Glomerular visceral epithelial cell (primary cell): ENCODE results near the gene CLIC5.

Source experiments
- DNase-seq: peaks from one replicate; pipeline ENCODE4 v3.0.0-alpha.2; 2016; ENCODE audit errors: extremely low spot score

The CLIC5 gene

DNA sequence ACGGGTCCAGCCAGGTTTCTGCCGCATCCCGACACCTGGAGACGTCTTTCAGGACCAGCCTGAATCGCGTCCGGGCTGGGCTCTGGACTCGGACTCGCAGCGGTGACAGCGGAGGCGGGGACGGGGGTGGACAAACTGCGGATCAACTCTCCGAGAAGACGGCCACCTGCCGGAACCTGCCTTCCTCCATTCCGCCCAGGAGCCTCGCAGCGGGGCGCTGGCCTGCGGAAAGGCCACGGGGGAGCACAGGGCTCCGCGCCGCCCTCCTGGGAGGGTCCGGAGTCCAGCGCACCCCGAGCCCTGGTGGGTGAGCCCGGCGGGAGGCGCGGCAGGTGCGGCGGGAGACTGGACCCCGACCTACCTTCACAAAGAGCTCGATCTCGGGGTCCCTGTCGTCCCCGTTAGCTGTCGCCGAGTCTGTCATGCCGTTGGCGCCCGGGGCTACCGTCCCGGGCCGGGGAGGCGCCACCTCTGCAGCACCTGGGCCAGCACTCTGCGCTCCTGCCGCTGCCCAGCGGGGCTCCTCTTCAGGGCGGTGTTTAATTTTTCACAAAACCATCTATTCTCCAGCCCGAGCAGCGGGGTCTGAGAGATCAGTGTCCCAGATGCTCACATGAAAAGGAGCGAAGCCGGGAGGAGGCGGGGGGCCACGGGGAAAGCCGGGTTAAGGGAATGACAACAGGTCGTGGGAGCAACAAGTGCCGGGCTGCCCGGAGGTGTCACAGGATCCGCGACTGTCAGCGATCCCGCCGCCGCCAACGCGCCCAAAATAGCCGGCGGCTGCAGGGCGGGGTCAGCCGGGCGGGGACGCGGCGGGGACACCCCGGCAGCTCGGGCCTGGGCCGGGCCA is at the start of gene CLIC5:
Gene CLIC5, minus strand, starts transcription at position 742 of the 850 bp plus-strand sequence. Its CDS starts 318 bp downstream, at position 424.
- no peak for DNase-seq

DNA sequence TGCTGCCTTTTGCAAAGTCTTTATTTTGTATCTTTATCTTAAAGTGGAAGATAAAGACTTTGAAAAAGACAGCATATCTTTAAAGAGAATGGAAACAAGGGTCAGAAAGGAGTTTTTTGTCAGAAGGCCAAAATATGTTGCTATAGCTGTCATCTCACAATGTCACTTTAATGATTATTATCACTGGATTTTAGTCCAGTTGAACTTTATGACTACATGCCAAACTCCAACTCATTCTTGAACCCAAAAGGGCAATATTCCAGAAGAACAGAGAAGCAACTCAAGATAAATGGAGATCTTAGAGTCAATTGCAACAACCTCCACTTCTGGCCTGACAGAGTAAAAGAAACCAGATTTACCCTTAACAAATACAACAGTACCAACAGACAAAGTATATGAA is 47.3 kb upstream of the CLIC5 start:
- DNase-seq = no peak

DNA sequence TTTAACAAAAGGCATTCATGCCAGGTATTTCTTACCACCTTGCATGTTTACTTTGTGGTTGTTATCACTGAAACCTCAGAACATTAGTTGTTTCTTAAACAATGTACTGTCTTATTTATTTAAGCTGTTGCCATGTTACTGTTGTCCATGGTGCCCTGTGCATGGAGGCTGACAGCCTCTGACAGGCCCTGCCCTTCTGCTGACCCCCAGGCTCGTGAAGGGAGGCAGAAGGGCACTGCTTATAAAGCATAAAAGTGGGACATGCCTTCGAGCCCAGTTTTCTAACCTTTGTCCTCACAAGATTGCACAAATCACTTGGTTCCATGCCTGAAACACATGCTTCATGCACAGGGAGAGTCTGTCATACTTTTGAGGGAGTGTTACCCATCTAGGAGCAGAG is 46.7 kb upstream of the CLIC5 start:
- DNase-seq = no peak

DNA sequence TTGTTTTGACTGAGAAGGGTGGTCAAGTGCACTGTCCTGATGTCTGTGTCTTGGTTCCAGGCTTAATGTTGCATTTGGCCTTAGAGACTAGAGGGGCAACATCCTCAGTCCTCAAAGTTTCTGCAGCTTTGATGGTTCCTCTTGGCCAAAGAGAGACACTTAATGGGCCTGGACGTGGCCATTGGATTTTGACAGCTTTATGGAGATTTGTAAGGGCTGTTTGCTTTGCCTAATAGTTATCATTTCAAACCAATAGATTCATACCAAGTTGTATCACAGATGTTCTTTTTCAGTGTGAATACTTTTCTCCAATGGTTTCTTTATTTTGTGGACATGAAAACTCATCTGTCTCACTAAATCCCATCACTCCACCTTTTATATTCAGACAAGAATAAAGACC is 45.8 kb upstream of the CLIC5 start:
- no peak for DNase-seq

DNA sequence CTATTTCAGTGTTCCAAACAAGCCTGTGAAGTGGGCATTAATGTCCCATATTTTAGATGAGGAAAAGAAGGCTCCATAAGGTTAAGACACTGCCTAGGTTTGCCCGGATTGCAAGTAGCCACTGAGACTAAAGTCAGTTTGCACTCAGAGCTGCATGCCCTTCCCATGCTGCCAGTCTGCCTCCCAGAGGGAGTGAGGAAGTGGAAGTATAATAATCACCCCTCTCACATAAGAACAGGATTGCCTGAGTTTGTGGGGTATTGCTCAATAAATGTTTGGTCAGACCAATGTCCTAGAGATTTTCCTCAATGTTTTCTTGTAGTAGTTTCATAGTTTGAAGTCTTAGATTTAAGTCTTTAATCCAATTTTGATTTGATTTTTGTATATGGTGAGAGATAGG is 43.9 kb upstream of the CLIC5 start:
- no peak for DNase-seq

DNA sequence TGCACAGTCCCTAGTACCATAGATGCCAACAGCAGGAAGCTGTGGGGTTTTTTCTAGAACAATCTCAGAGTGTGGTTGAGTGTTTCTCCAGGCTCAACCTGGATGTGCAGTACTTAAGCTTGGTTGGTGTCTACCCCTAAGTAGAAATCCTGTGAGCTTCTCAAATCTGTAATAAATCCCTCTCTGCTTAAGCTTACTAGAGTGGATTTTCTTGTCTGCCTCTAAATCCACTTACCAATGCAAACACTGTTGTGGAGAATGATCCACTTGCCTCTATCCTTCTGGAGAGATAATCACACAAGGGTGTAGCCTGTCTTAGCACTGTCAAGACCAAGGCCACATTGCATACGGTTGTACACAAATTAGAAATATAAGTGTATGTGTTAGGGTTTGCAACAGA is 43.3 kb upstream of the CLIC5 start:
- no peak for DNase-seq

DNA sequence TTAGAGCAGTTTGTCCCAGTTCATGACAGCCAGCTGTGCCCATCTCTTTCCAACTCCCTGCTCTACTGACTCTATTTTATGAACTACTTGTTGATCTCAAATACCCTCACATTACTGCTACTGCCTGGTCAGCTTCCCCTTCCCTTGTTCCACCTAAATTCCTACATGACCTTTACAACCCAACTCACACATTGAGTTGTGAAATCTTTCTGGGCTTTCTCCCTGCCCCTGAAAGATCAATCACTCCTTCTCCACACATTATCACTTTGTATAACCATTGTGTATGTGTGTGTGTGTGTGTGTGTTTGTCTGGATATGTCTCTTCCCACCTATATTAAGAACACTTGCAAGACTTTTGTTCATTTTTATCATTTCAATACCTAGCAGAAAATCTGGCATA is 42.1 kb upstream of the CLIC5 start:
- DNase-seq = no peak

DNA sequence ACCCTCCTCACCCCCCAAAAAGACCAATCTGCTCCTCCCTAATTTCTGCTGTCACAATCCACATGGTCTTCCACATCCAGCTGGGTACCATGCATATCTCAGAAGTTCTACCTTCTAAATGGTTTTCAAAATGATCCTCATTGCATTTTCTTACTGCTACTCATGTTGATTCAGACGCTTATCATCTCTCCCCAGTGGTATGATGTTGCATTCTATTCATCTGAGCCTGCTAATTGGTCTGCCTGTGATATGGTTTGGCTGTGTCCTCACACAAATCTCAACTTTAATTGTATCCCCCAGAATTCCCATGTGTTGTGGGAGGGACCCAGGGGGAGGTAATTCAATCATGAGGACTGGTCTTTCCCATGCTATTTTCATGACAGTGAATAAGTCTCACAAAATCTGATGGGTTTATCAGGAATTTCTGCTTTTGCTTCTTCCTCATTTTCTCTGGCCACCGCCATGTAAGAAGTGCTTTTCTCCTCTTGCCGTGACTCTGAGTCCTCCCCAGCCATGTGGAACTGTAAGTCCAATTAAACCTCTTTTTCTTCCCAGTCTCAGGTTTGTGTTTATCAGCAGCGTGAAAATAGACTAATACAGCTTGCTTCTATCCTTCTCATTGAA is 41.4 kb upstream of the CLIC5 start:
- no peak for DNase-seq

DNA sequence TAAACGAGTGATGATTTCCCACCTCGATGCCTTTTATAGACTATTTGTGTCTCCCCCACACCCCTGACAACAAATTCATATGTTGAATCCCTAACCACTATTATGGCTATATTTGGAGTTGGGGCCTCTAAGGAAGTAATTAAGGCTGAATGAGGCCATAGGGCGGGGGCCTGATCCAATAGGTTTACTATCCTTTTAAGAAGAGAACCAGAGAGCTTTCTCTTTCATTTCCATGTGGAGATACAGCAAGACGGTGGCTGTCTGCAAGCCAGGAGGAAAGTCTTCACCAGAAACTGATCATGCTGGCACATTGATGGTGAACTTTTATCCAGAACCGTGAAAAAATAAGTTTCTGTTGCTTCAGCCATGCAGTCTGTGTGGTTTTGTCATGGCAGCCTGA is 38.9 kb upstream of the CLIC5 start:
- no peak for DNase-seq

DNA sequence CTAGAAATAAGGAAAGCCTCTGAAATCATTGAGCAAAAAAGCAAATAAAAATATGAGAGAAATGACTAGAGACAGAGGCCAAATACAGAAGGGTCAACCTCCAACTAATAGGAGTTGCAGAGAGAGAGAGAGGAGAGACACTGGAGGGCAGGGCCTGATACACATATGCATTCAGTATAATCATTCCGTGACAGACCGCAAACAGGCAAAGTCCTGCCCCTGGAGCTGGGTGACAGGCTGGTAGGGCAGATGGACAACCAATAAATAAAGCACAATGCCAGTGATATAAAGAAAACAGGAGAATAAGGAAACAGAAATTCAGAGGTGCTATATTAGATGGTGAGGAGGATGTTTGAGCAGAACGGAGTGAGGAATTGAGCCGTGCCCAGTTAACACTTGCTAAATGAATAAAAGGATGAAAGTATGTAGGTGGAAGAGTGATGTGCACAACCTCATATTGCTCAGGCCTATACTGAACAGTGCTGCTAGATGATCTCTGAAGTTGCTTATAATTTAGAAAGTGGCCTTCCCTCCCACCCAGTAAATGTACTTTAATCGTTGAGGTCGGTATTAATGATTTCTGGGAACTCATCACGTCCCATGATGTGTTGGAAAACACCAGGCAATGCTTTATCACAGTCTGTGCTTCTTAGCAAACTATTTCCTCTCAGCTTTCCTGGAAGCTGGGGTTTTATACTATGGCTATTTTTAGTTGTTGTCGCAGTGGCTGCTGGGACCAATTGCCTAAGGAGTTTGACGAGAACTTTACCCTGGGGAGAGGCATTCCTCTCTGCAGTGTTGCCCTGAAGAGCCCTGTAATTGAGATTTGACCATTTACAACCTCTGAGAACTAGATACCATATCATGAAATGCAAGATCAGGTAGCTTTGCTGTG is 37.6 kb upstream of the CLIC5 start:
- DNase-seq = no peak

DNA sequence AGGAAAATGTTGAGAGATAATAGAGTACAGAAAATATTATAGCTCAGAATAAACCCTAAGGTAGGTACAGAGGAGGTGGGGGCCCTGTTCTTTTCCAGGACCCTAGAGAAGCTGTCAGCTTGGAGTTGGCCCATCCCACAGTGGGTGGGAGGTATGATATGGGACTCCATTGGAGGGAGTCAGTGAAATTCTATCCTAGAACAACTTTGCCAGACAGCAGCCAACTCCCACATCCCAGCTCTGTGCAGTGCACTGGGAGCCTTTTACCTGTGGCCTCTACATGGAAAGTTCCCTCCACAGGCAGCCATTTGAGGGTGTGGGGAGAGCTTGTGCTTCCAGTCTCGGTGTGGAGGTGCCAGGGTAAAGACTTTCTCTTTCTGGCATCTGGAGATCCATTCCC is 36.8 kb upstream of the CLIC5 start:
- no peak for DNase-seq

DNA sequence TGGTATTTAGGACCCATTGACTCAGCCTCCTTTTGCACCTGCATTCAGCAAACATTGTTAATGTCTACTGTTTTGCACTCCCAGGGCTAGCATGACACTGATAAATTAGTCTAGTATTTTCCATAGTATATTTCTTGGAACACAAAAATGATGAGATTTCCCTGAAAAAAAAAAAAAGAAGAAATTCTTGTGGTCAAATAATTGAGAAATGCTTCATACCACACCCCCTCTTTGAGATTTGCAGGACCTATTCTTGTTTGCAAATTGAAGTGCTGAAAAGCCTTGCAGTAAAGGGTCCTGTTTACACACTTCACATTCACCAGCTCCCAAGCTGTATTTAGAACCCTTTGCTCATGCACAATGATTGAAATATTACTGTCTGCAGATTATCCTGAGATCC is 36.3 kb upstream of the CLIC5 start:
- no peak for DNase-seq

DNA sequence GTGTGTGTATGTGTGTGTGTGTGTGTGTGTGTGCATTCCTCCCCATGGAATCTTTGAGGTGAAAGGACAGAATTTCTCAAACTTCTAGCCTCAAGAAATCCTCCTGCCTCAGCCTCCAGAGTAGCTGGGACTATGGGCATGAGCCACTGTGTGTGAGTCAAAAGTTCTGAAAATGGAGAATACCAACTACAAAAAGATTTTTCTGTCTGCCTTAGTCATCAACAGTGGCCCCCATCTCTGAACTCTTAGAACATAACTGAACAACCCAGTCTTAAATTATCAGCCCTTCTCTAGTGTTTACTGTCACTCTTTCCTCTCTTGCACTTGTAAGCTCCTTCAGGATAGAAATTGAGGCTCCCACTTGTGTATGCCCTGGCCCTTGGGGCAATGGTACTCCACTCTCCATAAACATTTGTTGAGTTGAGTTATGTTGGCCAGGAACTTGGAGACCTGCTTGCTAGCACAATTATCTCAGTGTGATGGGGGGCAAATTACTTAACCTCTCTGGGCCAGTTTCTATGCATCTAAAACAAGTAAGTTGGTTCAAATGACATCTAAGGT is 35.3 kb upstream of the CLIC5 start:
- DNase-seq = no peak

DNA sequence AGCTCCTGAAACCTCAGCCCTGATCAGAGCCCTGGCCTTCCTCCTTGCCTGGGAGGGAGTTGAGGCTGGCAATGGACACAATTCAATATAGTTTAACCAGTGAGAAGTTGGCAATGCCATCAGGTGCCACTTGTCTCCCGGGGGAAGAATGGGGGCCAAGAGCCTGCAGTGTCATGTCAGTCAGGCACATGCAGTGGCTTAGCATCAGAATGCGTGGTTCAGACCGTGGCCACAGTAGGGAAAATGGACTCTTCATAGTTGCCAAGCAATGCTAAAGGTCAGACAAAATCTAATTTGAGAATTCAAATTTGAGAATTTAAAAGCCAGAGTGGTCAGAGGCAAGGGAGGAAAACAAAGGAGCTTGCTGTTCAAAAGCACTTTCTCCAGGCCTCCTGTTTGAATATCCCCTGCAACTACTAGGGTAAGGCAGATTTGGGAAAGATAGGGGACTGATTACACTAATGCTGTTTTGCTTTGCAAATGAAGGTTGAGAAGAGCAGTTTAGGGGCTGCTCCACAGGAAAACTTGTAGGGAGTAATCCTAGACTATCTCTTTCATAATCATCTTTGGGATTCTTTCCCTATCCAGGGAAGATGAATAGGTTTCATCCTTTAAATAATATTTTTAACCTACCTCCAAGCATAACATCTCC is 33.1 kb upstream of the CLIC5 start:
- DNase-seq = no peak

DNA sequence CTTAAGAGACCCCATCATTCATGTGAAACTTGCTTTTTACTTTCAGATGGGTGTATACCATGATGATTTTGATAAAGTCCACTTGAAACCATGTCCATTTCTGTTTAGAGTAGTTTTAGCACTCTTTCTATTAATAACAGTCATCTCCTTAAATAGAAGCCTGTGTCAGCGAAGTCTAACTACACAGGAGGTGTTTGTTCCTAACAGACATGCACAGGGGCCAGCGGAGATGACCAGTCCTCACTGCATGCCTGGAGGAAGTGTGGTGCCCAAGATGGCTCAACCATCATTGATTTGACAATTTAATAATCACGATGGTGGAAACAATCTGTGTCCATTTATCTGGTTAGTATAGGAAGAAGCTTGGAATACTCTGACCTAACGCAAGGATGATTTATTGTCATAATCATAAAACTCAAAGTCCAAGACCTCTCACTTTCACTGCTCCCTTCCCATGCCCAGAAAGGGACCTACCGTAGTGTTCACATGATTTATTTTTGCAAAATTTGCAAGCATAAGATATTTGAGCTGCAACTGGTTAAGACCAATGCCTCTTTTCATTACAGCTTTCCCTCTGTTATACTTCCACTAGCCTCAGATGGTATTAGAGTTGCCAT is 31.0 kb upstream of the CLIC5 start:
- DNase-seq = no peak

DNA sequence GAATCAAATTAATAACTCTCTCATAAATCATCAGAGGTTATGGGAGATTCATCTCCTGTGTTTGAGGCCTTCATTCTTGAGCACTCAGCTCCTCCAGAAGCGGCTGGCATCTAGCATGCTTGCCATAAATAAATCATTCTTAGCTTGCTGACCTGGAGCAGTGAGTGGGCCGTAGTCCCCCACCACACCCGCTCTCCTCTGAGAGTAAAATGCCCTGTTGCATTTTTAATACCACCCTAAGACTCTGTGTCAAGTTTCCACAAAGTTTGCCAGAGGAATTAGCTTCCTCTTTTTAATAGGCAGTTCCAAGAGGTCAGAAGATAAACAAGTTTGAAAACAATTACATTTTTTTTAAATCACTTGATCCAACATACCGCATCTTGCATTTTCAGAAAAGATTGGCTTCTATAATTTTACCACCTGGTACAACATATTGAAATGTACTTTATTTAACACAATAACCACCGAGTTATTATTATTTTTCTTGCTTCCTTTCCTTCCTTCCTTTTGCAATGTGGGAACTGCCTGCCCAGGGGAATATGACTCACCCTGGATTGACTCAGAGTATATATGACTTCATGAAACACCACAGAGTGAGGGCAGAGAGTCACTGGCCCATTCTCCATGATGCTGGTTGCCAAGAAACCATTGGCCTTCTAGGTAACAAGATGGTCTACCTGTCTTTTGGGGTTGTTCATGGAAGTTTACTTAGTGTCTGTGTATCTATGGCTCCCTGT is 29.4 kb upstream of the CLIC5 start:
- peak; percentile 76 for DNase-seq

DNA sequence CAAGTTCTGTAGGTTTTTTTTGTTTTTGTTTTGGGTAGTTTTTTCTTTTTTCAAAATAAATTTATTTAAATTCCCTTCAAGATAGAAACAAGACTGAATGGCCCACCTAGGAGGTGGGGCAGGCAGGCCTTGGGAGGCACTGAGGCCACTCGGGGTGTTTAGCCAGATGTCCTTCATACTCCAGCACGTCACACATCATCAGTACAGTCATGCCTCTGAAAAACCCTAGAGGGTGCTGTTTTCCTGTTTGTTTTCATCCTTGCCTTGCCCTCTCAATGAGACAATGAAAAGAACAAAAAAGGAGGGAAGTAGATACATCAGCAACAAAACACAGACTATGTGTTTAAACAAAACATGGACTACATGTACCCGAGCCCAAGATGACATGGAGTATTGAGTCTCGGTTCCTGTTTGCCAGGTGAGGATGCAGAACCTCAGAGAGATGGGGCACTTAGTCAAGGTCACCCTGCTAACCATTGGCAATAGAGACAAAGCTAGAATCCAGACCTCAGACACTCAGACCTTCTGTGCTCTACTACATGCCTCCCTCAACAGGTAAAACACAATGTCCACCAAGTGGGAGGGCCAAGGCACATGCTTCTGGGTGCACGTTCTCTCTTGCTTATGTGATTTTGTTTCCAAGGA is 26.8 kb upstream of the CLIC5 start:
- peak; percentile 34 for DNase-seq

DNA sequence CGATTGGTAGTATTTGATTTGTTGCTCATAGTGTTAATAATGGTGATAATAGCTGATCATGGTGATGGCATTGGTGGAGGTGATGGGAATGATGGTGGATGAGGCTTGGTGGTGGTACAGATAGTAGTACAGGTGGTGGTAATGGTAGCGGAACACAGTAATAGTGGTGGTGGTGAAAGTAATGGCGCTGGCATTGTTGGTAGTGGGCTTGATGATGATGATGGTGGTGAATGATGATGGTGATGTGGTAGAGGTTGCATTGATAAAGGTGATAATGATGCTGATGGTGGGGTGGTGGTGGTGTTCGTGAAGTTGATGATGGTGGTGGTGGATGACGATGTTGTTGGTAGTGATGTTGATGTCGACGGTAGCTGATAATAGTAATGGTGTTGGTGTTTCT is 24.6 kb upstream of the CLIC5 start:
- DNase-seq = no peak

DNA sequence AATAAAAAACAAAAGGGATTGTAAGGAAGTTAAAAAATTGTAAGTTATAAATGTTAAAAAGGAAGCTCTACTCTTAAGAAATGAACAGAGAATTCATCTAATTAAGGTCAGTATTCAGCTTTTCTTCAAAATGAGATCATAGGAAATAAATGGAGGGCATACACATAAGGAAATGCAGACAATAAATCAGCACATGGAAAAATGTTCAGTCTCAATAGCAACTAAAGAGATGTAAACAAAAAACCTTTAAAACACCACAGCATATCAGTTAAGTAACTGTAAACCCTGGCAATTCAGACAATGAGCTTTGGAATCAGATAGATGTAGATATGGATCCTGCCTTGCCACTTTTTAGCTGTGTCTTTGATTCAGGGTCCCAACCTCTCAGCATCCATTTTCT is 24.0 kb upstream of the CLIC5 start:
- no peak for DNase-seq

DNA sequence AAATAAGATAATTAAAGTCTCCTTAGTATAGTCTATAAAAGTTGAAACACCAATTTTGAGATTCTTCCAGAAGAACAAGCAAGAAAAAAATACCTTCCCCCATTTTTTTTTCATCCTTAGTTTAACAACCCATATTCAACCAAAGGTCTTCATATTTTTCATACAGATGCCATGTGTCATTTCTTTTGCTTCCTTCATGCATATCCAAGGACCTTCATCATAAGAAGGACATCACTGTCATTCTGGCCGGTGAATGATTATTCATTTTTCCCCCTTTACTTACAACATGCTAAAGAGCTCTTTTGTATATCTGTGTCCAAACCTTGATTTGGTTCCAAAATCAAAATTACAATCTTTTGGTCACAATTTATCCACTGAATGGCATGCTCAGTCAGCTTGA is 21.3 kb upstream of the CLIC5 start:
- no peak for DNase-seq
